ENCODE measurements around the gene TDRD10.

The TDRD10 gene

DNA sequence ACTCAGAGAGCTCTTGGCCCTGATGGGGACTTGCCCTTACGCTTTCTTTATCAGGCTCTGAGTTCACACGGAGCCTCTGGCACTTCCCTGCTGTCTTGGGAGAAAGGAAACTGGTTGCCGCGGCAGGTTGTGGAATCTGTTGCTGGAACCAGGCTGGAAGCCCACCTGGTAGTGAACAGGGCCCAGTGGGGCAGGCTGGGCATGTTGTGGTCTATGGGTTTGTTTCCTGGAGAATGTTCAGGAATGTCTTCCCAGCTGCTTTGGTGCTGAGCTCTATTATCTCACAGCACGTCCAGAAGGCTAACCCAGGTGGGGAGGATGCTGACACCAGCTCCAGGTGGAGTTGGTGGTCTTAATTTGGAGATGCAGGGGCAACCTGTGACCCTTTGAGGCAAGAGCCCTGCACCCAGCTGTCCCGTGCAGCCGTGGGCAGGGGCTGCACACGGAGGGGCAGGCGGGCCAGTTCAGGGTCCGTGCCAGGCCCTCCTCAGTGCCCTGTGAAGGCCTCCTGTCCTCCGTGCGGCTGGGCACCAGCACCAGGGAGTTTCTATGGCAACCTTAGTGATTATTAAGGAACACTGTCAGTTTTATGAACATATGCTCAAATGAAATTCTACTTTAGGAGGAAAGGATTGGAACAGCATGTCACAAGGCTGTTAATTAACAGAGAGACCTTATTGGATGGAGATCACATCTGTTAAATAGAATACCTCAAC, 33.3 kb upstream of the TDRD10 start:
- no peak for DNase-seq (ENCODE audit: low spot score)
- no peak for TF ChIP-seq CTCF (conservative IDR thresholded peaks at IDR 0.05; ENCODE audit: low read depth)
- peak overlapping the region; percentile 15; the same call in 1 of the 2 replicates for H3K27ac ChIP-seq
- ChIA-PET POLR2A (ENCODE audit: low non-redundant PET) (no interaction called here), CTCF (interaction anchor here (0.5 to 1.5 kb wide), 6 partner anchors 11 to 1466 kb away, joined by 3 to 6 read pairs (median 4); no protein-coding TSS in a partner anchor)

GRCh38 chr1:154469844-154470560, 32.0 kb upstream of the TDRD10 start:
- CTCF ChIA-PET: interaction anchor here (0.7 to 0.8 kb wide), 2 partner anchors 10 to 15 kb away, joined by 3 to 6 read pairs; no protein-coding TSS in a partner anchor
- DNase-seq (ENCODE audit: low spot score): no peak
- POLR2A ChIA-PET (ENCODE audit: low non-redundant PET): no interaction called here
- no peak for TF ChIP-seq CTCF (conservative IDR thresholded peaks at IDR 0.05; ENCODE audit: low read depth)
- peak overlapping the region; percentile 30 for H3K27ac ChIP-seq

GRCh38 chr1:154471304-154471703, 30.7 kb upstream of the TDRD10 start:
- TF ChIP-seq CTCF (conservative IDR thresholded peaks at IDR 0.05; ENCODE audit: low read depth): no peak
- POLR2A ChIA-PET (ENCODE audit: low non-redundant PET): no interaction called here
- no peak for DNase-seq (ENCODE audit: low spot score)
- H3K27ac ChIP-seq: no peak overlapping the region
- CTCF ChIA-PET: no interaction called here

DNA sequence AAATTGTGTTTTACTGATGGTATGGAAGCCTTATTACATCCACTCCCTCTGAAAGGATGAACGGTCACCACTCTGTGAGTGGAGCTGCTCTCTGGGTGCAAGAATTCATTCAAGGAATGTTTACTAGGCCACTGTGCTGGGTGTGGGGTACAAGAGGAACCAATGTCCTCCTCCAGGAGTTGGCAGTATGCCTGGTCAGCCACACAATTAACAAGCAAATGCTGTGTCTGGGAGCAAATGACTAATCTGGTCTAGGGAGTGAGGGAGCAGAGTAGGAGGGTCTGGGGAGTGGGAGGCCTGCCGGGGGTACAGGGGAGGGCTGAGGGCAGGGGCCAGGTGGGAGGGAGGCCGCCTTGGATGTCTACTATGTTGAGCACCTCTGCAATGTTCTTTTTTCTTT, 27.2 kb upstream of the TDRD10 start:
- CTCF ChIA-PET: no interaction called here
- DNase-seq (ENCODE audit: low spot score): peak; percentile 36
- POLR2A ChIA-PET (ENCODE audit: low non-redundant PET): no interaction called here
- no peak for TF ChIP-seq CTCF (conservative IDR thresholded peaks at IDR 0.05; ENCODE audit: low read depth)
- H3K27ac ChIP-seq: peak overlapping the region; percentile 35

DNA sequence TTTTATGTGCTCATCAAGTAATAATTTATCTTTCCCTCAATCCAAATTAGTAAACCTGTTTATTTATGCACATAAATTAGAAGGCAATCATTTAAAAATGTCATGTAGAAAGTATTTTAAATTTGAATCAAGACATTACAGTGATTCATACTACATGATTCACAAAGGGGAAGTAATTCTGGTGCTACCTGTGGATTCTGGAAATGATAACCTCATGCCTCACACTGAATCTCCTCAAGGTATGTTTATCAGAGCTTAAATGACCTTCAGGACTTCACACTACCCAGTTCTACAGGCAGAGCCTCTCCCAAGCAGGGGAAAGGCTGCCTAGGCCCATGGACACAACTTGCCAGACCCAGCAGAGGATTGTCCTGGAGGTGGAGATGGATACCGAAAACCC, 25.2 kb upstream of the TDRD10 start:
- POLR2A ChIA-PET (ENCODE audit: low non-redundant PET): no interaction called here
- CTCF ChIA-PET: no interaction called here
- no peak overlapping the region for H3K27ac ChIP-seq

DNA sequence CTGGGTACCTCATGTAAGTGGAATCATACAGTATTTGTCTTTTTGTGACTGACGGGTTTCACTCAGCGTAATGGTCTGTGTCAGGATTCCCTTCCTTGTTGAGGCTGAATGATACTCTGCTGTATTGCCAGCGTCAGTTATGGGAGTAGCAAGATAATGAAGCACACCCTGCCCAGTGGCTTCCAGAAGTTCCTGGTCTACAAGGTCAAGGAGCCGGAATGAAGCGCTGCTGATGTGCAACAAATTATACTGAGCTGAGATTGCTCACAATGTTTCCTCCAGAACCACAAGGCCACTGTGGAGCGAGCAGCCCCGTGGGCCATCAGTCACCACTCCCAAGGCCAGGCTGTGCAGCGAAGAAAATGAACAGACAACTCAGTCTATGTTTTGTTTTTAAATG, 24.0 kb upstream of the TDRD10 start:
- POLR2A ChIA-PET (ENCODE audit: low non-redundant PET): no interaction called here
- no peak for TF ChIP-seq CTCF (conservative IDR thresholded peaks at IDR 0.05; ENCODE audit: low read depth)
- CTCF ChIA-PET: no interaction called here
- no peak overlapping the region for H3K27ac ChIP-seq
- DNase-seq (ENCODE audit: low spot score): no peak

More for the DNA sequence above, 25.2 kb upstream of the TDRD10 start:
- no peak for TF ChIP-seq CTCF (conservative IDR thresholded peaks at IDR 0.05; ENCODE audit: low read depth)
- peak; percentile 62 for DNase-seq (ENCODE audit: low spot score)
